Thyroid gland (tissue), 4 donors: ENCODE results near the gene PTN.

ENCODE experiments used
- CTCF ChIP-seq, 6 experiments: fragments of 200-600 bp in 3 of 6; fragments of 450-650 bp in 3 of 6; sonication (generic) in 3 of 6; IDR thresholded peaks; one replicate each; pipeline ENCODE4 v1.5.1; 2016 to 2019; ENCODE audit warnings: antibody characterized with exemption in 6 of 6, mild to moderate bottlenecking in 2 of 6, inconsistent platforms in 1 of 6, moderate library complexity in 1 of 6
- POLR2A ChIP-seq, 2 donors: fragments of 450-650 bp; IDR thresholded peaks; one replicate each; pipeline ENCODE4 v1.6.1; 2017; ENCODE audit warnings: antibody characterized with exemption in 2 of 2, mild to moderate bottlenecking in 2 of 2, moderate library complexity in 1 of 2

DNA sequence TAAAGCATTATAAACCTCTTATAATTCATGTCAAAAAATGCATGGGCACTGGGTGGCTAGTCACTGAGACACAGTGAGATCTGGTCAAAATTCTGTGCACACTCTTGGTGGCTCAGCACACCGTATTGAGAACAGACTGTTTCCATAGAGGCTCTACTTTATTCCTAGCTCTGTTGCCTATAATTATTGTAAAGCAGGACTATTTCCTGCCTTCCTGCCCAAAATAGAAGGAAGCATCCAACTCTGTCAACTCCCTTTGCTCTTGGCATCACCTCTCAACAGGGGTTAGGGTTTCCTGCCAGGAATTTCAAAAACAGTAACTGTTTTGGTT, 45.1 kb downstream of the PTN start:
- TF ChIP-seq CTCF (IDR thresholded peaks at IDR 0.05) = no peak
- TF ChIP-seq POLR2A (IDR thresholded peaks at IDR 0.05) = no peak
